GM12892 (cell line): ENCODE data around the gene FTO.

Source experiments
- DNase-seq: peaks from one replicate; pipeline ENCODE4 v3.0.0; 2011; ENCODE audit not compliant: insufficient read length
- FAIRE-seq: peaks from 2 replicates; lab custom pipeline; 2011; peaks lifted over from hg19 to GRCh38; lab: Jason Lieb, UNC
- POLR2A ChIP-seq: IDR thresholded peaks from 2 replicates; pipeline ENCODE4 v1.6.1; 2011; ENCODE audit warnings: low read depth, low read length, control low read depth
- POLR2AphosphoS5 ChIP-seq: IDR thresholded peaks from 2 replicates; pipeline ENCODE4 v1.6.1; 2011; ENCODE audit warnings: low read depth, low read length, control low read depth
- TAF1 ChIP-seq: IDR thresholded peaks from 2 replicates; pipeline ENCODE4 v1.6.1; 2011; ENCODE audit warnings: low read depth, mild to moderate bottlenecking, control low read depth, low read length, borderline replicate concordance

The FTO gene

DNA sequence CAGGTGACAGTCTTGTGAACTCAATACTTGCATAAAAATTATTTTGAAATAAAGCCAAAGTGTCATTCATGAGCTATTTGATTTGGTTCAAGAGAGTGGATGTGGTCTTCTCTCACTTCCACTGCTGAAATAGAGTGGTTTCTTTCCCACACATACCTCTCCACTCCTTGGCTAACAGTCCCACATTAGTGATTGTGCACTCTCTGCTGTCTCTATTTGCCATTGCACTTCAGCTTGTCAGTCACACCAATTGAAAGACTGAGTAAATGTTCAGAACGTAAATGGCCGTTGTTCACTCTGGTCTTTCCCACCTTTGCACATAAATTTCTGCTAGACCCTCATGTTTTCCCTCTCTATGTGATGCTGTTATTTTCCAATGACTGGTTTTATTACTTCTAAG lies 197.5 kb downstream of the FTO start:
- no peak for TF ChIP-seq POLR2A
- TF ChIP-seq TAF1 = no peak
- TF ChIP-seq POLR2AphosphoS5 = no peak
- DNase-seq (no peak), FAIRE-seq (no peak)

DNA sequence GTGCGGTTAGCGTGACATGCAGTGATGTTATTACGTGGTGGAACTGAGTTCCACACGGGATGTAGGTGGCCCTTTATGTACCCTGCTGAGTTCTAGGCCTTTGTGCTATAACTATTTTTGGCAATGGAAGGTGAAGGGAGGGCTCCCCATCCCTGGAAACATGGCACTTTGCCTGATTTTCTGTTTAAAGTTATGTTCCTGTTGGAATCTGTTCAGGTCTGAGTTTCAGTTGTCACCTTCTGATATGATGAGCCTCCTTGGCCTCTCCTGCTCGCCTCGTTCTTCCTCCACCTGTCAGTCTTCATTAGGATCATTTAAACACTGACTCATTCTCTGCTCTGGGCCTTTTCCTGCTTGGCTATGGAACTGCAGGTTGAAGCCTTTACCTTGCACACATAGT lies 200.6 kb downstream of the FTO start:
- TF ChIP-seq POLR2A = no peak
- TF ChIP-seq POLR2AphosphoS5 = no peak
- TF ChIP-seq TAF1 = no peak
- DNase-seq (no peak), FAIRE-seq (no peak)

- TF ChIP-seq POLR2AphosphoS5 = no peak
- no peak for TF ChIP-seq TAF1
- no peak for TF ChIP-seq POLR2A
- FAIRE-seq = no peak
- no peak for DNase-seq
These were observed 201.1 kb downstream of the FTO start for GRCh38 chr16:53905028-53905427.

DNA sequence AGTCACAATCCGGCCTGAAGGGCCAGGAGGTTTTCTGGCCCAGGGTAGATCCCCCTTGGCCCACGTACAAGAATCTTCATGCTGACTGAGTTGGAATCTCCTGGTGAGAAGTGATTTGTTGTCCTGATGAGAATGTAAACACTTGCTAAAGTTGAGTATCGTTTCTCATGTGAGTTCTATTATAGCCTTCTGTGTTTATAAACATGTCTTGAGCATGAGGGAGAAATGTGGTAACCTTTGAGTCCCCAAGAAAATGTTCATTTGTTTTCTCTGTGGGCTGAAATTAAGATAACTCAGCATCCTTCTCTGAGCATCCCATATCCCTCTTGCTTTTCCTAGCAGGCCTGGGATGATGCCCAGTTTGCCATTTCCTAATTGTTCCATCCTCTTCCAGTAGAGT lies 204.8 kb downstream of the FTO start:
- no peak for TF ChIP-seq TAF1
- no peak for TF ChIP-seq POLR2AphosphoS5
- no peak for TF ChIP-seq POLR2A
- DNase-seq = no peak

GRCh38 chr16:53910990-53911389 lies 207.0 kb downstream of the FTO start:
- DNase-seq (no peak), FAIRE-seq (no peak)
- no peak for TF ChIP-seq TAF1
- TF ChIP-seq POLR2A = no peak
- TF ChIP-seq POLR2AphosphoS5 = no peak

More for the DNA sequence above, 204.8 kb downstream of the FTO start:
- no peak for FAIRE-seq

DNA sequence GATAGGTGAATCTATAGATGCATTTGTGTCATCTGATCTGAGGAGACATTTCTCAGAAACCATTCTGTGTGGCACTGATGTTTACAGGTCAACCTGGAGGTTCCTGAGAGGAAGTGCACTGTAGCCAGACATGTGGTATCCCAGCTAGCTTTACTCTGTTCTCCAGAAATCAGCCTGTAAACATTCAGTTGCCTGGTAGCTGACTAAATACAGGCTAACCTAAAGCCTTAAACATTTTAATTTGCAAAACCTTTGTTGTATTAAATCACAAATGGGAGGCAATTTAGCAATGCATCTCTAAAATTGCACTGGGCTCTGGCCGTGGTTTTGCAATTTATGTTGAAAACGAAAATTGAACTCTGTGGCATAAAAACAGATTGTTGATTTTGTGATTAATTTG lies 207.6 kb downstream of the FTO start:
- FAIRE-seq = no peak
- no peak for DNase-seq
- TF ChIP-seq POLR2AphosphoS5 (no peak), POLR2A (no peak), TAF1 (no peak)

- DNase-seq (no peak), FAIRE-seq (no peak)
- no peak for TF ChIP-seq POLR2AphosphoS5
- no peak for TF ChIP-seq TAF1
- no peak for TF ChIP-seq POLR2A
These were observed 208.2 kb downstream of the FTO start for GRCh38 chr16:53912155-53912554.

GRCh38 chr16:53913099-53913870 lies 209.3 kb downstream of the FTO start:
- FAIRE-seq (no peak), DNase-seq (no peak)
- TF ChIP-seq POLR2A = no peak
- TF ChIP-seq POLR2AphosphoS5 = no peak

DNA sequence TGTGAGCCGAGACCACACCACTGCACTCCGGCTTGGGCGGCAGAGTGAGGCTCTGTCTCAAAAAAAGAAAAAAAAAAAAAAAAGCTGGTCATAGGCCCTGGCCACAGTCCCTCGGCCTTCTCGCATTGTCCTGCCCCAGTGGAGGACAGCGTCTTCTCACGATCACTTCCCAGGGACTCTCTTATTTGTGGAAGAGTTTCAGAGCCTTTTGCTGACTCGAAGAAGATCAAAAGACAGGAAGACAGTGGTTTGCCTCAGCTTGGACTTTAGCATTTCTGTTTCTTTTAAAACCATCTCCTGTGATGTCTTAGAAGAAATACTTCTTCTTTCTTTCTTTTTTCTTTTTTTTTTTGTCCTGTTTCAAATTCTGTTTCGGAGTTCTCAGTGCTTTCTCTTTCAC lies 210.0 kb downstream of the FTO start:
- TF ChIP-seq POLR2A = no peak
- TF ChIP-seq TAF1 = no peak
- no peak for TF ChIP-seq POLR2AphosphoS5
- DNase-seq = no peak
- FAIRE-seq = no peak

- FAIRE-seq (no peak), DNase-seq (no peak)
- no peak for TF ChIP-seq POLR2AphosphoS5
- TF ChIP-seq TAF1 = no peak
- TF ChIP-seq POLR2A = no peak
These were observed 210.8 kb downstream of the FTO start for GRCh38 chr16:53914736-53915135.

GRCh38 chr16:53915452-53916160 lies 211.7 kb downstream of the FTO start:
- no peak for FAIRE-seq
- TF ChIP-seq TAF1 (no peak), POLR2AphosphoS5 (no peak), POLR2A (no peak)

DNA sequence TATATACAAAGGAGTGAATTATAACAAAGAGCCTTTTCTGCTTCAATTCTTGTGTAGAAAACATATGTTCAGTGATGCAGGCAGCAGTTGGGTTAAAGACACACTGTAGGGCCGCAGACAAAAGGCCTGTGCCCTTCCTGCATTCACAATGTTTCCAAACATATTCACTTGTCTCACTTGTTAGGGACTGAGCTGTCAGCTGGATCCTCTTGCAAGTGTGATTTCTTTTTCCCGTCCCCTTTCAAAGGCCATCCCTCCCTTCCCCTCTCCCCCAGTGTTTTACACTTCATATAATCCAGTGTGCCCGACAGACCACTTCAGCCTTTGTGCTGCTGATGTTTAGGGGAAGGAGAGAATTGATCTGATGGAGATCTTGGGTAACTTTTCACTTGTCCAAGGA lies 217.0 kb downstream of the FTO start:
- no peak for FAIRE-seq
- DNase-seq = no peak
- TF ChIP-seq TAF1 (no peak), POLR2AphosphoS5 (no peak), POLR2A (no peak)

More at GRCh38 chr16:53915452-53916160, 211.7 kb downstream of the FTO start:
- no peak for DNase-seq
